ENCODE data around the gene CASKIN2. TPM values are rescaled to one million over a fixed set of nuclear protein-coding genes. Genes with fewer than 3 reads are reported as not detected.

CASKIN2 gene
- total RNA-seq, 1 experiment from 2014 or later, result 30.0 TPM

DNA sequence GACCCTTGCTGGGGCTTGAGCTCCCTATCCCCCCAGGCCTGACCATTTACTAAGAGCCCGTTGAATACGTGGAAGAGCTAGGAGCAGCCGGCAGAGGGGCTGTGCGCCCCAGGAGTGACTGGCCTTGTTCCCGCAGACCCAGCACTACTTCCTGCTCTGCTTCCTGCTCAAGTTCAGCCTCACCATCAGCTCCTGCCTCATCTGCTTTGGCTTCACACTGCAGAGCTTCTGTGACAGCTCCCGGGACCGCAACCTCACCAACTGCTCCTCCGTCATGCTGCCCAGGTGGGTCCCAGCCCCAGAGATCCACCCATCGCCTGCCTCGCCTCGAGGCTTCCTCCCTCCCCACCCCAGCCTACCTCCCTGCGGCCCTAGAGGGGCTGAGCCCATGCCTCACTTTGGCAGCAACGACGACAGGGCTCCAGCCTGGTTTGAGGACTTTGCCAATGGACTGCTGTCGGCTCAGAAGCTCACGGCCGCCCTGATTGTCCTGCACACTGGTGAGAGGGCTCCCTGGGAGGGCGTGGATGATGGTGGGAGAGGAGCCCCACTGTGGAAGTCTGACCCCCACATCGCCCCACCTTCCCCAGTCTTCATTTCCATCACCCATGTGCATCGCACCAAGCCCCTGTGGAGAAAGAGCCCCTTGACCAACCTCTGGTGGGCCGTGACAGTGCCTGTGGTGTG, 17.2 kb downstream of the CASKIN2 start:
- Mint-ChIP-seq H3K4me1 (ENCODE audit: low read depth, unreplicated experiment) (no peaks in the 10 kb centered on the region), H3K4me3 (ENCODE audit: low read depth, unreplicated experiment) (no peak overlapping the region), H3K9me3 (ENCODE audit: low read depth, unreplicated experiment) (no peaks in the 10 kb centered on the region), H3K27ac (ENCODE audit: unreplicated experiment) (no peak overlapping the region), H3K36me3 (ENCODE audit: insufficient read depth, unreplicated experiment) (peaks cover 22% of the 10 kb centered on the region), H3K27me3 (ENCODE audit: unreplicated experiment) (no peaks in the 10 kb centered on the region)
- intact Hi-C loops (cut with micrococcal nuclease; ENCODE audit: unreplicated experiment), result no loop called here
- DNase-seq, result no peak
- TF ChIP-seq, protein P1, sequence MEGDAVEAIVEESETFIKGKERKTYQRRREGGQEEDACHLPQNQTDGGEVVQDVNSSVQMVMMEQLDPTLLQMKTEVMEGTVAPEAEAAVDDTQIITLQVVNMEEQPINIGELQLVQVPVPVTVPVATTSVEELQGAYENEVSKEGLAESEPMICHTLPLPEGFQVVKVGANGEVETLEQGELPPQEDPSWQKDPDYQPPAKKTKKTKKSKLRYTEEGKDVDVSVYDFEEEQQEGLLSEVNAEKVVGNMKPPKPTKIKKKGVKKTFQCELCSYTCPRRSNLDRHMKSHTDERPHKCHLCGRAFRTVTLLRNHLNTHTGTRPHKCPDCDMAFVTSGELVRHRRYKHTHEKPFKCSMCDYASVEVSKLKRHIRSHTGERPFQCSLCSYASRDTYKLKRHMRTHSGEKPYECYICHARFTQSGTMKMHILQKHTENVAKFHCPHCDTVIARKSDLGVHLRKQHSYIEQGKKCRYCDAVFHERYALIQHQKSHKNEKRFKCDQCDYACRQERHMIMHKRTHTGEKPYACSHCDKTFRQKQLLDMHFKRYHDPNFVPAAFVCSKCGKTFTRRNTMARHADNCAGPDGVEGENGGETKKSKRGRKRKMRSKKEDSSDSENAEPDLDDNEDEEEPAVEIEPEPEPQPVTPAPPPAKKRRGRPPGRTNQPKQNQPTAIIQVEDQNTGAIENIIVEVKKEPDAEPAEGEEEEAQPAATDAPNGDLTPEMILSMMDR (IDR thresholded peaks at IDR 0.05; ENCODE audit: unreplicated experiment), result no peak
- BruUV-seq (replicated peaks), result no TSS peak
- CTCF ChIA-PET, result no interaction called here

DNA sequence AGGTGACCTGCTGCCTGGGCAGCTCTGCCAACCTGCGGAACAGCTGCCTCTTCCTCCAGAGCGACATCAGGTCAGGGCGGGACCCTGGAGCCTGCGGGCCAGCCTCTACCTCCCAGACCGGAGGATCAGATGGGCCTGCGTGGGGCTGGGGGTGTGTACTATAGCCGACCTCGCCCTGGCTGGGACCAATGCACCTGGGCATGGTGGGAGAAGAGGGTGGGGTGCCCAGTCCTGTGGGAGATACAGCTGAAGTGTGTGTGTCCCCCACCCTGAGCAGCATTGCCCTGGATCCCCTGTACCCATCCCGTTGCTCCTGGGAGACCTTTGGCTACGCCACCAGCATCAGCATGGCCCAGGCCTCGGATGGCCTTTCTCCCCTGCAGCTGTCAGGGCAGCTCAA, 19.3 kb downstream of the CASKIN2 start:
- Mint-ChIP-seq H3K27me3 (ENCODE audit: unreplicated experiment) (no peaks in the 10 kb centered on the region), H3K36me3 (ENCODE audit: insufficient read depth, unreplicated experiment) (peaks cover 19% of the 10 kb centered on the region), H3K4me3 (ENCODE audit: low read depth, unreplicated experiment) (no peak overlapping the region), H3K9me3 (ENCODE audit: low read depth, unreplicated experiment) (no peaks in the 10 kb centered on the region), H3K27ac (ENCODE audit: unreplicated experiment) (no peak overlapping the region), H3K4me1 (ENCODE audit: low read depth, unreplicated experiment) (no peaks in the 10 kb centered on the region)
- DNase-seq, result no peak
- intact Hi-C loops (cut with micrococcal nuclease; ENCODE audit: unreplicated experiment), result no loop called here
- CTCF ChIA-PET, result interaction anchor here (0.5 kb wide), 1 partner anchor 562 kb away, joined by 5 read pairs; no protein-coding TSS in a partner anchor
- no TSS peak for BruUV-seq (replicated peaks)
- TF ChIP-seq, protein P1 (IDR thresholded peaks at IDR 0.05; ENCODE audit: unreplicated experiment), result no peak

DNA sequence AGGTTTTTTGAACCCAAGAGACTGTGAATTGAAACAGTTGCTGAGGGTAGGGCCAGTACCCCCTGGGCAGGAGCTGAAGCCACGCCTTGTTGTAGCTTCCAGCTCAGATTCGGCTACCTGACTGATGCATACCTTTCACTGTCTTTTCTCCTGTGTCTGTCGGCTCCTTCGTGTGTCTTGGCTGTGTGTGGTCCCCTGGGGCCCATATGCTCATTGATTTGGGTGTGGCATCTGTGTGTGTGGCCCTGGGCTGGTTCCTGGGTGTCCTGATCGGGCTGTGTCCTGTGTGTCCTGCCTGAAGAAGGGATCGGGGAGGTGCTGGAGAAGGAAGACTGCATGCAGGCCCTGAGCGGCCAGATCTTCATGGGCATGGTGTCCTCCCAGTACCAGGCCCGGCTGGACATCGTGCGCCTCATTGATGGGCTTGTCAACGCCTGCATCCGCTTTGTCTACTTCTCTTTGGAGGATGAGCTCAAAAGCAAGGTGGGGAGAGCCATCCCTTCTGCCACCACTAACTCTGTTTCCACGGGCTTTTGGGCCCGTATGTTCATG, 20.9 kb downstream of the CASKIN2 start:
- Mint-ChIP-seq H3K4me1 (ENCODE audit: low read depth, unreplicated experiment) (no peaks in the 10 kb centered on the region), H3K36me3 (ENCODE audit: insufficient read depth, unreplicated experiment) (peaks cover 27% of the 10 kb centered on the region), H3K4me3 (ENCODE audit: low read depth, unreplicated experiment) (no peak overlapping the region), H3K27ac (ENCODE audit: unreplicated experiment) (no peak overlapping the region), H3K27me3 (ENCODE audit: unreplicated experiment) (no peaks in the 10 kb centered on the region), H3K9me3 (ENCODE audit: low read depth, unreplicated experiment) (no peaks in the 10 kb centered on the region)
- intact Hi-C loops (cut with micrococcal nuclease; ENCODE audit: unreplicated experiment), result no loop called here
- DNase-seq, result no peak
- CTCF ChIA-PET, result no interaction called here
- TF ChIP-seq, protein P1 (IDR thresholded peaks at IDR 0.05; ENCODE audit: unreplicated experiment), result no peak
- BruUV-seq (replicated peaks), result no TSS peak

DNA sequence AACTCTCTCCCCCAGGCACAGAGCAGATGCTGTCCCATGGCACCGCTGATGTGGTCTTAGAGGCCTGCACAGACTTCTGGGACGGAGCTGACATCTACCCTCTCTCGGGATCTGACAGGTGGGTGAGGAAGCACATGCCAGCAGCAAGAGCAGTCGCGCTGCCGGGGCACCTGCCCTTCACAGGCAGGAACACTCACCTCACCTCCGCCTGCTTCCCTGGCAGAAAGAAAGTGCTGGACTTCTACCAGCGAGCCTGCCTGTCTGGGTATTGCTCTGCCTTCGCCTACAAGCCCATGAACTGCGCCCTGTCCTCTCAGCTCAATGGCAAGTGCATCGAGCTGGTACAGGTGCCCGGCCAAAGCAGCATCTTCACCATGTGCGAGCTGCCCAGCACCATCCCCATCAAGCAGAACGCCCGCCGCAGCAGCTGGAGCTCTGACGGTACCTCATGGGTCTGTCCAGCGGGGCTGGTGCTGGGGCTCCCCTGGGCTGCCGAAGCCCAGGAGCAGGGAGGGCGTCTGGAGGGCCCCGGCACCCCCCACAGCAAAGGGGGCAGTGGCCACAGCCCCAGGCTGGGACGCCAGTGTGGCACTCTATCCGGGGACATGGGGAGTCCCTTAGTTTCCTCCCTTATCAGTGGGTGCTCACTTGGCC, 21.7 kb downstream of the CASKIN2 start:
- CTCF ChIA-PET, result no interaction called here
- H3K4me3 Mint-ChIP-seq (ENCODE audit: low read depth, unreplicated experiment), result no peak overlapping the region
- H3K4me1 Mint-ChIP-seq (ENCODE audit: low read depth, unreplicated experiment), result no peaks in the 10 kb centered on the region
- intact Hi-C loops (cut with micrococcal nuclease; ENCODE audit: unreplicated experiment), result no loop called here
- no peak overlapping the region for H3K27ac Mint-ChIP-seq (ENCODE audit: unreplicated experiment)
- TF ChIP-seq, protein P1 (IDR thresholded peaks at IDR 0.05; ENCODE audit: unreplicated experiment), result no peak
- no TSS peak for BruUV-seq (replicated peaks)
- no peaks in the 10 kb centered on the region for H3K9me3 Mint-ChIP-seq (ENCODE audit: low read depth, unreplicated experiment)
- H3K27me3 Mint-ChIP-seq (ENCODE audit: unreplicated experiment), result no peaks in the 10 kb centered on the region
- no peak for DNase-seq
- peaks cover 20% of the 10 kb centered on the region for H3K36me3 Mint-ChIP-seq (ENCODE audit: insufficient read depth, unreplicated experiment)
